ENCODE data around the gene NSUN7. TPM values are rescaled to one million over a fixed set of nuclear protein-coding genes. Genes with fewer than 3 reads are reported as not detected.

NSUN7 gene
- 0.13 to 0.65 TPM (median 0.57 TPM) in 5 replicates for total RNA-seq (2022; extraction: Qiagen RNA extraction; ENCODE audit: low read depth)

GRCh38 chr4:40749717-40750460, at the start of gene NSUN7:
Gene NSUN7, plus strand, starts transcription at chr4:40749955. Its CDS starts 739 bp downstream, at chr4:40750694.

Other genes with a start within 250 kb of the NSUN7 start
- 16.5 to 24.0 TPM (median 20.7 TPM) in 5 replicates for gene RBM47, start 120.1 kb upstream of the NSUN7 start, total RNA-seq (2022; extraction: Qiagen RNA extraction; ENCODE audit: low read depth)

Measured in A549 treated with ZK216348 at 1 μM for 4 hours (cell line).